Measurements from ENCODE around the gene F10.

Gene F10

GRCh38 chr13:113166266-113166665 is 43.7 kb downstream of the F10 start:
- H3K4me1 Mint-ChIP-seq = peaks cover 22% of the 10 kb centered on the region
- no peak for DNase-seq
- H3K27ac Mint-ChIP-seq = no peak overlapping the region
- peaks cover 30% of the 10 kb centered on the region for H3K27me3 Mint-ChIP-seq (ENCODE audit: low read depth, poor library complexity)
- peaks cover 58% of the 10 kb centered on the region for H3K36me3 Mint-ChIP-seq (ENCODE audit: low read depth)
- no peaks in the 10 kb centered on the region for H3K9me3 Mint-ChIP-seq
- no peak for TF ChIP-seq CTCF (IDR thresholded peaks at IDR 0.05)
- no peak overlapping the region for H3K4me3 Mint-ChIP-seq

- Mint-ChIP-seq H3K36me3 (ENCODE audit: low read depth) (peaks cover 62% of the 10 kb centered on the region), H3K27me3 (ENCODE audit: low read depth, poor library complexity) (peaks cover 27% of the 10 kb centered on the region), H3K4me1 (peaks cover 25% of the 10 kb centered on the region), H3K9me3 (no peaks in the 10 kb centered on the region), H3K27ac (peak overlapping the region; percentile 57), H3K4me3 (no peak overlapping the region)
- no peak for TF ChIP-seq CTCF (IDR thresholded peaks at IDR 0.05)
- DNase-seq = no peak
Measured at GRCh38 chr13:113166681-113167080, 44.1 kb downstream of the F10 start.

GRCh38 chr13:113167155-113167554 is 44.6 kb downstream of the F10 start:
- peaks cover 27% of the 10 kb centered on the region for H3K27me3 Mint-ChIP-seq (ENCODE audit: low read depth, poor library complexity)
- no peak overlapping the region for H3K4me3 Mint-ChIP-seq
- peaks cover 62% of the 10 kb centered on the region for H3K36me3 Mint-ChIP-seq (ENCODE audit: low read depth)
- DNase-seq = no peak
- peaks cover 28% of the 10 kb centered on the region for H3K4me1 Mint-ChIP-seq
- H3K9me3 Mint-ChIP-seq = no peaks in the 10 kb centered on the region
- H3K27ac Mint-ChIP-seq = no peak overlapping the region
- no peak for TF ChIP-seq CTCF (IDR thresholded peaks at IDR 0.05)

- Mint-ChIP-seq H3K4me1 (peaks cover 32% of the 10 kb centered on the region), H3K9me3 (no peaks in the 10 kb centered on the region), H3K4me3 (no peak overlapping the region), H3K27ac (no peak overlapping the region), H3K27me3 (ENCODE audit: low read depth, poor library complexity) (peaks cover 27% of the 10 kb centered on the region), H3K36me3 (ENCODE audit: low read depth) (peaks cover 62% of the 10 kb centered on the region)
- TF ChIP-seq CTCF (IDR thresholded peaks at IDR 0.05) = no peak
- DNase-seq = no peak
Measured at GRCh38 chr13:113167575-113167974, 45.0 kb downstream of the F10 start.

- DNase-seq = no peak
- no peak overlapping the region for H3K4me3 Mint-ChIP-seq
- H3K4me1 Mint-ChIP-seq = peaks cover 30% of the 10 kb centered on the region
- peaks cover 68% of the 10 kb centered on the region for H3K36me3 Mint-ChIP-seq (ENCODE audit: low read depth)
- no peak for TF ChIP-seq CTCF (IDR thresholded peaks at IDR 0.05)
- H3K9me3 Mint-ChIP-seq = no peaks in the 10 kb centered on the region
- H3K27ac Mint-ChIP-seq = no peak overlapping the region
- peaks cover 24% of the 10 kb centered on the region for H3K27me3 Mint-ChIP-seq (ENCODE audit: low read depth, poor library complexity)
Measured at GRCh38 chr13:113168211-113168610, 45.6 kb downstream of the F10 start.

Data from nephron progenitor cell (in vitro differentiated cells).